ENCODE results near the gene PABPN1L. TPM values are rescaled to one million over a fixed set of nuclear protein-coding genes. Genes with fewer than 3 reads are reported as not detected.

PABPN1L gene
- total and polyA plus RNA-seq, 10 of the 15 experiments (the other 5 are each of a cell fraction or from before 2014, with no cell fraction given), result not detected

DNA sequence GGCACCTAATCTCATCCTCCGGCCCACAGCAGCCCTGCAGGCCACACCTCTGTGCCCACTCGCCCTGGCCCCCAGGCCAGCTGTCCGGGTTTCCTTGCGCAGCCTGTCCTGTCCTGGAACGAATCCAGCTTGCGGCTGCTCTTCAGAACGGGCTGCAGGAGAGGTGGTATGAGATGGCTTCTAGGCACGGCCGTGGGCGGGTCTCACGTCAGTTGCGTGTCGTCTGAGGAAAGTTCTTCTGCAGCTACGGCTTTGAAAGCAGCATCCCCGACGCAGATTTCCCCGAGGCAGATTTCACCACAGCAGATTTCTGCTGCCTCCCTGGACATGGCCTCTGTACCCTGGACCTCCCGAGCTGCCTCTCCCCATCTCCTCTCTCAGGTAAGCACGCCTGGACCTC is 27.9 kb downstream of the PABPN1L start (continued):
- TF ChIP-seq EP300 (IDR thresholded peaks at IDR 0.05; ENCODE audit: borderline replicate concordance in 1 of 2, control insufficient read depth in 1 of 2, low read depth in 2 of 2, low read length in 2 of 2), result no peak

DNA sequence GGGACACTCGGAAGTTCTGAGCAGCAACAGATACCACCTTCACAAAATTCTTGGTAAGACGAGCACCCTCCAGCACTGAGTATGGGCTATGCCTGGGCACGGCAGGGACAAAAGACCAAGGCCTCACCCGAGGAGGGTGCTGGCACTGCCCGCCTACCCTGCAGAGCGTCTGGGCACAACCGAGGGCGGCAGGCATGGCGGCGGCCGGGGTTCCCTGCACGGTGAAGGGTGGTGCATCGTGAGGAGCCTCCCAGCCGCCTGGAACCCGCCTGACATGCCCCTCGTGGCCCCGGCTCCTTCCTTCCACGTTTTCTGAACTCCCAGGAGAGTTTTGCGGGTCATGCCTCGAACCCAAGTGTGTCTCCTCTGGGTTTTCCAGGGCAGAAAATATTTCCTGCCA is 28.7 kb downstream of the PABPN1L start:
- Histone ChIP-seq H3K27ac (ENCODE audit: control insufficient read depth, insufficient read depth) (no peak overlapping the region), H3K79me2 (ENCODE audit: control insufficient read depth, insufficient read depth, low read length) (no peaks in the 10 kb centered on the region), H3K27me3 (replicated peaks in 1 of 2; ENCODE audit: control insufficient read depth in 2 of 2, insufficient read depth in 2 of 2, low read length in 1 of 2) (no peaks in the 10 kb centered on the region), H3K36me3 (ENCODE audit: control insufficient read depth in 2 of 2, insufficient read depth in 2 of 2, low read length in 1 of 2) (no peaks in the 10 kb centered on the region; a peak in 1 of 4 replicates), H3K9ac (ENCODE audit: control insufficient read depth, insufficient read depth, low read length) (no peak overlapping the region), H3K4me2 (ENCODE audit: control insufficient read depth, insufficient read depth) (no peak overlapping the region), H3K4me3 (no peak overlapping the region), H2AFZ (ENCODE audit: control insufficient read depth, low read depth, low read length) (no peak overlapping the region), H3K9me3 (replicated peaks; ENCODE audit: control insufficient read depth, insufficient read depth, low read length) (no peaks in the 10 kb centered on the region), H4K20me1 (ENCODE audit: control insufficient read depth, insufficient read depth) (no peaks in the 10 kb centered on the region), H3K4me1 (ENCODE audit: control insufficient read depth, insufficient read depth, low read length) (no peaks in the 10 kb centered on the region)
- TF ChIP-seq RAD51 (IDR thresholded peaks at IDR 0.05) (no peak), ZNF207 (IDR thresholded peaks at IDR 0.05; ENCODE audit: borderline replicate concordance) (no peak), BRCA1 (IDR thresholded peaks at IDR 0.05; ENCODE audit: low read depth, low read length) (no peak), NR2C1 (IDR thresholded peaks at IDR 0.05) (no peak), POLR2AphosphoS2 (IDR thresholded peaks at IDR 0.05; ENCODE audit: low read depth, low read length) (no peak)
- TF ChIP-seq, protein P1, sequence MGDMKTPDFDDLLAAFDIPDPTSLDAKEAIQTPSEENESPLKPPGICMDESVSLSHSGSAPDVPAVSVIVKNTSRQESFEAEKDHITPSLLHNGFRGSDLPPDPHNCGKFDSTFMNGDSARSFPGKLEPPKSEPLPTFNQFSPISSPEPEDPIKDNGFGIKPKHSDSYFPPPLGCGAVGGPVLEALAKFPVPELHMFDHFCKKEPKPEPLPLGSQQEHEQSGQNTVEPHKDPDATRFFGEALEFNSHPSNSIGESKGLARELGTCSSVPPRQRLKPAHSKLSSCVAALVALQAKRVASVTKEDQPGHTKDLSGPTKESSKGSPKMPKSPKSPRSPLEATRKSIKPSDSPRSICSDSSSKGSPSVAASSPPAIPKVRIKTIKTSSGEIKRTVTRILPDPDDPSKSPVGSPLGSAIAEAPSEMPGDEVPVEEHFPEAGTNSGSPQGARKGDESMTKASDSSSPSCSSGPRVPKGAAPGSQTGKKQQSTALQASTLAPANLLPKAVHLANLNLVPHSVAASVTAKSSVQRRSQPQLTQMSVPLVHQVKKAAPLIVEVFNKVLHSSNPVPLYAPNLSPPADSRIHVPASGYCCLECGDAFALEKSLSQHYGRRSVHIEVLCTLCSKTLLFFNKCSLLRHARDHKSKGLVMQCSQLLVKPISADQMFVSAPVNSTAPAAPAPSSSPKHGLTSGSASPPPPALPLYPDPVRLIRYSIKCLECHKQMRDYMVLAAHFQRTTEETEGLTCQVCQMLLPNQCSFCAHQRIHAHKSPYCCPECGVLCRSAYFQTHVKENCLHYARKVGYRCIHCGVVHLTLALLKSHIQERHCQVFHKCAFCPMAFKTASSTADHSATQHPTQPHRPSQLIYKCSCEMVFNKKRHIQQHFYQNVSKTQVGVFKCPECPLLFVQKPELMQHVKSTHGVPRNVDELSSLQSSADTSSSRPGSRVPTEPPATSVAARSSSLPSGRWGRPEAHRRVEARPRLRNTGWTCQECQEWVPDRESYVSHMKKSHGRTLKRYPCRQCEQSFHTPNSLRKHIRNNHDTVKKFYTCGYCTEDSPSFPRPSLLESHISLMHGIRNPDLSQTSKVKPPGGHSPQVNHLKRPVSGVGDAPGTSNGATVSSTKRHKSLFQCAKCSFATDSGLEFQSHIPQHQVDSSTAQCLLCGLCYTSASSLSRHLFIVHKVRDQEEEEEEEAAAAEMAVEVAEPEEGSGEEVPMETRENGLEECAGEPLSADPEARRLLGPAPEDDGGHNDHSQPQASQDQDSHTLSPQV (IDR thresholded peaks at IDR 0.05), result no peak
- TF ChIP-seq, protein P2, sequence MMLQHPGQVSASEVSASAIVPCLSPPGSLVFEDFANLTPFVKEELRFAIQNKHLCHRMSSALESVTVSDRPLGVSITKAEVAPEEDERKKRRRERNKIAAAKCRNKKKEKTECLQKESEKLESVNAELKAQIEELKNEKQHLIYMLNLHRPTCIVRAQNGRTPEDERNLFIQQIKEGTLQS (IDR thresholded peaks at IDR 0.05; ENCODE audit: borderline replicate concordance, extremely low read depth, low read depth, low read length), result no peak
- in situ Hi-C loops (cut with MboI), result no loop called here
- ChIA-PET SMC1A (ENCODE audit: uncharacterized antibody, unreplicated experiment) (no interaction called here), RAD21 (ENCODE audit: unreplicated experiment) (no interaction called here), CTCF (no interaction called here), POLR2A (no interaction called here)
- no peak for ATAC-seq
- BruUV-seq (replicated peaks), result no TSS peak
- no peak for FAIRE-seq
- no peak for DNase-seq (ENCODE audit: low read depth, low spot score)
- intact Hi-C loops (cut with micrococcal nuclease; ENCODE audit: unreplicated experiment), result no loop called here
- 86% methylated on average over 20 of the region's 20 CpGs for WGBS (ENCODE audit: insufficient coverage, insufficient replicate concordance, low lambda C conversion rate, missing lambda C conversion rate)
